ENCODE data around the gene CCDC73. TPM values are rescaled to one million over a fixed set of nuclear protein-coding genes. Genes with fewer than 3 reads are reported as not detected.

CCDC73 gene
- total RNA-seq, 1 experiment from 2014 or later = 0.04 TPM

DNA sequence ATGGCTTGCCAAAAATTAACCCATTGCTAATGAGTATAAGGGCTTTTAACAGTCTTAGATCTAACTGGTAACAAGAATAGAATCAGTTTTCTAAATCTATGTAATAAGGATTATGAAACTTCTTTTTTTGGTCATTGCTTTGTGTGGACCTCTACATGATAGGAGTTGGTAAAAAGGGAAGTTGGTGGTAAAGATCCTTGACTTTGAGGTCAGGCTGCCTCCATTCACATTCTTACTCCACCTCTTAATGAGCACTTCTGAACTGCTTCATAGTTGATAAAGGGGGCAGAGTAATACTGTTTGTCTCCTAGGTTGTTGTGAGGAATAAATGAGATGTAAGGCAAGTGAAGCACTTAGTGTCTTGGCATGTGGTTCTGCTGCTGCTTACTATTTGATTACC lies 200.2 kb downstream of the CCDC73 start:
- Mint-ChIP-seq H3K4me1 (peaks cover 7 to 12% of the 10 kb centered on the region in 2 experiments), H3K4me3 (no peak overlapping the region), H3K27ac (no peak overlapping the region), H3K9me3 (no peaks in the 10 kb centered on the region), H3K27me3 (ENCODE audit: low read depth) (no peaks in the 10 kb centered on the region), H3K36me3 (ENCODE audit: insufficient read depth in 1 of 3, low read depth in 3 of 3) (peaks cover 51 to 88% (median 86%) of the 10 kb centered on the region in 3 experiments)
- Histone ChIP-seq H3K14ac (ENCODE audit: insufficient read depth, low read length) (no peak overlapping the region), H2BK5ac (ENCODE audit: insufficient read length, low read length) (no peak overlapping the region), H3T11ph (ENCODE audit: low read length) (no peak overlapping the region), H2BK20ac (ENCODE audit: low read depth, low read length, poor library complexity, severe bottlenecking) (no peak overlapping the region), H4K20me1 (ENCODE audit: control insufficient read depth, insufficient read depth, insufficient read length) (no peaks in the 10 kb centered on the region), H4K5ac (ENCODE audit: insufficient read length, low read depth, low read length) (no peak overlapping the region), H3K18ac (ENCODE audit: insufficient read length, low read depth, low read length) (no peak overlapping the region), H3K9me3 (ENCODE audit: control insufficient read depth, low read depth, low read length) (no peaks in the 10 kb centered on the region), H4K8ac (replicated peaks; ENCODE audit: insufficient read length, low read depth, low read length) (no peak overlapping the region), H3K56ac (ENCODE audit: insufficient read length, low read depth, low read length) (no peak overlapping the region), H3K23ac (ENCODE audit: insufficient read length, low read depth, low read length) (no peak overlapping the region), H3K27ac (ENCODE audit: insufficient read length, low read depth, low read length) (no peak overlapping the region), H3K4me1 (ENCODE audit: insufficient read depth, low read length) (no peaks in the 10 kb centered on the region), H3K79me2 (ENCODE audit: insufficient read depth, low read length) (no peaks in the 10 kb centered on the region; the same call in 1 of the 2 replicates), H3K4ac (ENCODE audit: low read depth, low read length) (no peak overlapping the region), H2AFZ (ENCODE audit: low read length) (no peak overlapping the region), H2BK15ac (ENCODE audit: low read depth, low read length) (no peak overlapping the region), H2AK5ac (ENCODE audit: insufficient read length, low read length) (no peak overlapping the region), H3K27me3 (ENCODE audit: insufficient read depth, low read length) (no peaks in the 10 kb centered on the region), H3K23me2 (ENCODE audit: insufficient read length, low read depth, low read length, poor library complexity, severe bottlenecking) (no peaks in the 10 kb centered on the region), H4K91ac (ENCODE audit: insufficient read length, low read depth, low read length) (no peak overlapping the region), H2BK120ac (ENCODE audit: low read depth, low read length, poor library complexity, severe bottlenecking) (no peak overlapping the region), H3K4me2 (ENCODE audit: insufficient read depth, insufficient read length, low read length) (no peak overlapping the region), H3K9ac (ENCODE audit: extremely low read depth, insufficient read length, low read length) (no peak overlapping the region), H2BK12ac (ENCODE audit: insufficient read length, low read depth, low read length) (no peak overlapping the region), H3K79me1 (ENCODE audit: insufficient read depth, low read depth, low read length, poor library complexity, severe bottlenecking) (peaks cover 8% of the 10 kb centered on the region)
- no peak for DNase-seq
- no peak for TF ChIP-seq CTCF (conservative IDR thresholded peaks at IDR 0.05)
